Right kidney (tissue), 1 donor: ENCODE results near the gene STRA8.

Experiments used
- DNase-seq: peaks from one replicate; pipeline ENCODE4 v3.0.0-alpha.2; 2016

STRA8 gene

DNA sequence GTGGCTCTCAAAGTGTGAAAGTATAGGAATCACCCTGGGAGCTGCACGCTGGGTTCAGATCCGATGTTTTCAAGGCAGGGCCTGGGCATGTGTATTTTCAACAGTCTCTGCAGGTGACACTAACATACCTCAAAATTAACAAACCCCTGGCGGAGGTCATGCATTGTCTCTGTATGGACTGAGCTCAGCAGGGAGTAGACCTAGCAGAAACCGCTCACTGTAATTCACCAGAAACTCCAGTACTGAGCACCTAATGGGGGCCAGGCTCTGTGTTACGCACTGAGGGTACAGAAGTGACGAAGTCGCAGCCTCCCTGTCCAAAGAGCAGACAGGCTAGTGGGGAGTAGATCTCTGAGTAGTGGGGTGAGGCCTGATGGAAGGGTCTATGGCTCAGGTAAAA is 5.6 kb downstream of the STRA8 start:
- DNase-seq = no peak

GRCh38 chr7:135240441-135240840 is 6.8 kb downstream of the STRA8 start:
- DNase-seq = no peak

DNA sequence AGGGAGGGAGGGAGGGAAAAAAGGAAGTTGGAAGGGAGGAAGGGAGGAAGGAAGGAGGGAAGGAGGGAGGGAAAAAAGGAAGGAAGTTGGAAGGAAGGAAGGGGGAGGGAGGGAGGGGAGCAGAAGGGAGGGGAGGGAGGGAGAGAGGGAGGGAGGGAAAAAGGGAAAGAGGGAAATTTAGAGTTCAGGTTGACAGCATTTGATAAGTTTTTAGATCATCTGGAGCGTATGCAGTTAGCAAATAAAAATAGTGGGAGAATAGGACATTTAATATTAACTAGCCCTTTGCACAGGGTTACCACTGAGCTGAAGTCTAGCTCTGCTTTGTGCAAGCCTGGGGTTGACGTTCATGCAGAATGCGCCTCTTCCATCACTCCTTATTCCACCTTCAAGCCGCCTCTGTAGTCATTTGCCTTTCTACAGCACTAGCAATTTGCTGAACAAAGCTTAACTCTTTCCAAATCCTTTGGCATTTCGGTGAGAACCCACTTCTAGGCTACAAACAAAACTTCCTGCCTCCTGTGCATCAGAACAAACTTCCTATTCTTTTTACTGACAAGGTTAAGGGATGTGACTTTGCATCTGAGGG is 8.6 kb downstream of the STRA8 start:
- no peak for DNase-seq

GRCh38 chr7:135245226-135246190 is 11.9 kb downstream of the STRA8 start:
- no peak for DNase-seq

DNA sequence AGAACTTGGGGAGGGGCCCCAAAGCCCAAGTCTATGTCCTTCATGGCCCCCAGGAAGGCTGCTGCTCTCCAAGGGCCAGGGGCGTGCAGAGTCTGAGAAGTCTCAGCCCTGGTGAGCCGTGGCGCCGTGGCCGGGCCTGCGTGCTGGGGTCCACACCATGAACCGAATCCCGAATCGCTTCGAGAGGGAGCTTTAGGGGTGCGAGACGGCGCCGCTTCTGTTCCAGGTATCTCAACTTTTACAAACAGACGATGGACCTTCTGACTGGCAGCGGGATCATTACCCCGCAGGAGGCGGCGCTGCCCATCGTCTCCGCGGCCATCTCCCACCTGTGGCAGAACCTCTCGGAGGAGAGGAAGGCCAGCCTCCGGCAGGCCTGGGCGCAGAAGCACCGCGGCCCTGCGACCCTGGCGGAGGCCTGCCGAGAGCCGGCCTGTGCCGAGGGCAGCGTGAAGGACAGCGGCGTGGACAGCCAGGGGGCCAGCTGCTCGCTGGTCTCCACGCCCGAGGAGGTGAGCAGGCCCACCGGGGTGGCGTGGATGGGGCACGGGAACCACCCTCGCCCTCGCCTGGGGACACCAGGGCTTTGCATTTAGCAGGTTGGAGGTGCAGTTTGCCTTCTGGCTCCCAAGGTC is 12.7 kb downstream of the STRA8 start:
- no peak for DNase-seq

- DNase-seq = no peak
These were observed 14.3 kb downstream of the STRA8 start for GRCh38 chr7:135247746-135248471.

DNA sequence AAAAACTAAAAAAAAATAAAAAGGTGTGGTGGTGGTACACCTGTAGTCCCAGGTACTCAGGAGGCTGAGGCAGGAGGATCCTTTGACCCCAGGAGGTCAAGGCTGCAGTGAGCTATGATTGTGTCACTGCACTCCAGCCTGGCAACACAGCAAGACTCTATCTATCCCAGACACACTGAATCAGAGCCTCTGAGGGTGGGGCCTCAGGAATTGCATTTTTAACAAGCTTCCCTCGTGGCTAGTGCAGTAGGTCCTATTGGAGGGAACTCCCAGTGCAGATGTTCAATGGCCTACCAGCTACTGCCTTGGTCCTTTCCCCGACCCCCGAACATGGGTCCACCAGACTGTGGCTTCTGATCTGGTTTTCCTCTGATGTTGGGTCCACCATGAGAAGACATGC is 14.9 kb downstream of the STRA8 start:
- DNase-seq = no peak

DNA sequence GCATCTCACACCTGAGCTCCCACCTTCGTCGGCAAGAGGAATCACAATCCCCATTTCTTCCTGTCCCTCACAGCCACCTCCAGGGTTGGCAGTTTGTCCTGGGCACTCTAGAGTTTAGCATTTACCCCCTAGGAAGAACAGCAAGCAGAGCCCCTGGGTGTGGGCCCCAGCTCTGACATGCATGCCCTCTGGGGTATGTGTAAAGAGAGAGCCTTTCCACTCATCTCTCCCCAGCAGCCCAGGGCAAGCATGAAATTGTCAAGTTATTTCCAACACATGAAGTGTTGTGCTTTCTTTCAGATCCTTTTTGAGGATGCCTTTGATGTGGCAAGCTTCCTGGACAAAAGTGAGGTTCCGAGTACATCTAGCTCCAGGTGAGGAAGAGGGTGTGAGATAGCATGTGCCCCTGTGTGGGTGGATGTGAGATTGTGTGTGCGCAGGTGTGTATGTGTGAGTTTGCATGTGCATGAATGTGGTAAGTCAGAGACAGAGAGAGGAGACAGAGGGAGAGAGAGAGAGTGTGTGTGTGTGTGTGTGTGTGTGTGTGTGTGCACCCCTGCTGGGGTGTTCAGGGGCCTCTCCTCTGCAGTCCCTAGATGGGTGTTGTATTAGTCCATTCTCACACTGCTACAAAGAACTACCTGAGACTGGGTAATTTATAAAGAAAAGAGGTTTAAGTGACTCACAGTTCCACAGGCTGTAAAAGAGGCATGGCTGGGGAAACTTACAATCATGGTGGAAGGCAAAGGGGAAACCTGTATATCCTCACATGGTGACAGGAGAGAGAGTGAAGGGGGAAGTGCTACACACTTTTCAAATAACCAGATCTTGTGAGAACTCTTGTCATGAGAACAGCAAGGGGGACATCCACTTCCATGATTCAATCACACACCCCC is 18.1 kb downstream of the STRA8 start:
- DNase-seq = no peak

GRCh38 chr7:135253851-135254771 is 20.5 kb downstream of the STRA8 start:
- DNase-seq = no peak

- no peak for DNase-seq
These were observed 24.2 kb downstream of the STRA8 start for GRCh38 chr7:135257790-135258189.

DNA sequence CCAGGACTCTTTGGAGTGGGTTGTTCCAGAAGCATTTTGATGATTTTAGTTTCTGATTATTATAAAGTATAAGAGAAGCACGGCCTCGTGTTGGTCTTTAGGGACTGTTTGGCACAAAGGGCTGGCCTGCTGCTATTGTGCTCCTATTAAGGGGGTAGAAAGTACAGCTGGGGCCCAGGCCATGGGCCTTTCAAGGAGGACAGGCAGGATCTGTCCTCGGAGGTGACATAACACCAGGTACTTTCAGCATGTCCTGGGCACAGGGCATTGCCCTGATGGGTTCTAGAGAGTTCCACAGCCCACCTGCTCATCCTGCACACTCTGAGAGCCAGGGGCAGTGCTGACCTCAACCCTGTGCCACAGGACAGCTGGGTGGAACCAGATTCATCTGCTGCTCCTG is 24.9 kb downstream of the STRA8 start:
- DNase-seq = no peak

- no peak for DNase-seq
These were observed 26.1 kb downstream of the STRA8 start for GRCh38 chr7:135259702-135260101.

GRCh38 chr7:135260470-135260869 is 26.8 kb downstream of the STRA8 start:
- DNase-seq = no peak

DNA sequence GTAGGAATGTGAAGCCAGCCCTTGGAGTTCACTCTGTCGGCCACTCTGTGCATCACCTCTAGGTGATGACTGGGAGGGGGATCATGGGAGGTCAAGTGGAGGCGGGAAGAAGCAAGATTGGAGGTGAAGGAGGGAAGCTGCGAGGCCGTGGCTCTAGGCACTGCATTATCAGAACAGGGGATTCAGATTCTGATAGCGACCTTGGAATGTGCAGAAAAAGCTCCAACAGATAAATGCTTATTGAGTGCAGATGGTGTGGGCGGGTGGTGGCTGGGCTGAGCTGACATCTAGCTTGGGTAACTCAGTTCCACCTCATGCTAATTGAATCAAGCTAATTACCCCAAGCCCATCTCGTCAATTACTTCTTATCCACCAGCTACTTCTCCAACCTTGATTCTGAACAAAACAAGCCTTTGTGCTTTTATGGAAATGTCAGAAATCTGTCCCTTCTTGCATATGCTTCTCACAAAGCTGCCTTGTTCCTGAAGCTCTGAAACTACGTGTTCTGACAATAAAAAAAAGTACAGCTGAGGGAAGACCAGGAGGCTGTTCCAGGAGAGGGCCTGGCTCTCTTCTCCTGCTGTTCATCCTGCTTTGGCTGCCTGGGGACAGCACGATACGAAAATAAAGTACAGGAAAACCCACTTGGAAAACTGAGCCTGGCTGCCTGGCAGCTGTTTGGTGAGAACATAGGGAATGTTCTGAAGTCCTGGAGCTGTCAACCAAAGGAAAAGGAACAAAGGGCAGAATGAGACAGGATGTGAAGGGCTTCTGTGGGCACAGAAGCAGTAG is 27.5 kb downstream of the STRA8 start:
- DNase-seq = no peak

DNA sequence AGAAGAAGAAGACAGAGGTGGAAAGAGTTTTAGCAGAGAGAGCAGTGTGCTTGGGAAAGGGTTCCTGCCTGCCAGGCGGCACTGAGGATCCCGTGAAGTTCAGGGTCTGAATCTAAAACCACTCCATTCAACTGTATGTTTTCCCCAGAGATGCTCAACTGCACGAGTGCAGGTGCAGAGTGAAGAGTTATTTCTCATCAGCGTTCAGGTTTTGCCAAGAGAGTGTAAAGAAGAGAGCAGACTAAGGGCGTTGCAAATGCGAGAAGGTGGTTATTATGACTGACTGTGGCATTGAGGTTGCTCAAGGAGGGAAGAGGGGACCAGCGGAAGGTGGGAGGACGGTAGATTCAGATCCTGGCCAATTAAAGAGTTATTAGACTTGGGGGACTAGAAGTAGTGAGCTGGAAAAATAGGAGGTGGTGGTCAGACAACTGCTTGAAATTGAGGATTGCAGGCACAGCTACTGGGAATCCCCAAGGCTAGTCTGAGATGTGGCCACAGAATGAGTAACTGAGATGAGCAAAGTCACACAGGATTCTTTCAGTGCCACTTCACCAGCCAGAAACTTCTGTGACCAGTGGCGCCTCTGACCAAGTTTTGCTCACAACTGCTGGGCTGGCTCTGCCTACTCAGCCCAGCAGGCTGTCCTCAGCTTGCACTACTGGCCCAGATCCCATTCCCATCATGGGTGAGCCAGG is 29.1 kb downstream of the STRA8 start:
- DNase-seq = no peak

DNA sequence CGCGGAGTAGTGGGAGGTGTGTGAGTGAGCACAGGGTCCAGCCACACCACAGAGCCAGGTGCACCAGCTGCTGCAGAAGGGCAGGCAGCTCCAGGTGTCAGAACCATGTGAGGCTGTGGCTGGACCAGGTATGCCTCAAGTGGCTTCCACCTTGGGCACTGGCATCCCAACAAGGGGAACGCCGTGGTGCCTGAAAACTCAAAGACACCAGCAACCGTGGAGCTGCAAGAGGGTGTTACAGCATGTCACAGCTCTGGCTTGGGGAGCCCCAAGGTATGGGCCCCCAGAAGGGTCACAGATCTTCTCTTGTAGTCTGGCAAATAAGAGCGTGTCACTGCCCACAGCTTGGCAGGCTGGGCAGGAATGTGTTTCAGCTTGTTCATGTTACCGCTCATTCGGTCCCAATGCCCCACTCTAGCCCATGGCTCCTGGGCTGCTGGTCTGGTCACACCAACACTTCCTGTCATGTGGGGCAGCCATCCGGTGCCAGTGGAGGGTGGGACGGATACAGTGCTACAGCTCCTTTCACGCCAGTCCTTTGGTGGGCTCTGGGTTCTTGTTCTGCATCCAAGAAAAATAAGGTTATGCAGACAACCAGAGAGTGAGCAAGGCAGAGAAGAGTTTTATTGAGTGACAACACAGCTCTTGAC is 29.8 kb downstream of the STRA8 start:
- no peak for DNase-seq

GRCh38 chr7:135265637-135266036 is 32.0 kb downstream of the STRA8 start:
- DNase-seq = no peak

DNA sequence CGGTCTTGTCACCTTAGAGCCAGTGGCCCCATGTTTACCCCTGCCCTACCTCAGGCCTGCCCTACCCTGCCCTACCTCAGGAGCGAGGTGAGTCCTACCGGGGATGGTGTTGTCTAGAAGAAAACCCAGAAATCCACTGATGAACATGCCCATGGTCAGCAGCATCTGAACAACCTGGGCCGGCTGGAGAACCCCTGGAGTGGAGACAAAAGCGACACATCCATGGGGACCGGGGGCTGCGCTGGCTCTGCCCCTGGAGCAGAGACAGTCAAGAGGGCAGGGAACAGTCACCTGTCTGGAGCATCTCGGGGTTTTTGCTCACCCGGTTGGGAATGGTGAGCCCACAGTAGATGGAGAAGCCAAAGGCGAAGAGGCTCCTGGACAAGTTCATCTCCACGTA is 36.3 kb downstream of the STRA8 start:
- DNase-seq = no peak
